Stimulated activated CD4-positive, alpha-beta T cell treated with anti-CD3 and anti-CD28 coated beads, TNF-alpha, amount 100 ng/mL, for 24 hours (primary cell): ENCODE measurements around the gene TRAF7.
"Not testable (repeated sequence)": the region's sequence is repeated elsewhere in the genome, so short reads cannot be mapped to it uniquely, and the experiment has no call there.

Experiments
- DNase-seq, 3 experiments: peaks; one replicate each; pipeline ENCODE4 v3.0.0-alpha.2; 2020; ENCODE audit warnings: low read depth in 3 of 3

TRAF7 gene

DNA sequence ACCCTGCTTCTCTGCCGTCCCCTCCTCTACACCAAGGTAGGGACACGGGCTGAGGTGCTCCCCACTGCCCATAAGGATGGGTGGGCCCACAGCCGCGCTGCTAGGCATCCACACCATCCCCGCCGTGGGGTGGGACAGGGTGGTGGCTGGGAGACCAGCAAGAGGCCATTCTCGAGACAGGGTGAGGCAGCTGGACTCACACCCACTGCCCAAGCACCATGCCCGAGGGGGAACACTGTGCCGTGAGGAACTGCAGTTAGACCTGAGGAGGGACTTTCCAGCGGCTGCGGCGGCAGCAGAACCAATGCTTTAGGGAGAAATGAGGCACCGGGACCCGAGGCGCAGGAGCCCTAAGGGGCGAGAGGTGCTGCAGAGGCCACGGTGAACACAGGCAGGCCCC, 33.2 kb upstream of the TRAF7 start:
- no peak for DNase-seq

DNA sequence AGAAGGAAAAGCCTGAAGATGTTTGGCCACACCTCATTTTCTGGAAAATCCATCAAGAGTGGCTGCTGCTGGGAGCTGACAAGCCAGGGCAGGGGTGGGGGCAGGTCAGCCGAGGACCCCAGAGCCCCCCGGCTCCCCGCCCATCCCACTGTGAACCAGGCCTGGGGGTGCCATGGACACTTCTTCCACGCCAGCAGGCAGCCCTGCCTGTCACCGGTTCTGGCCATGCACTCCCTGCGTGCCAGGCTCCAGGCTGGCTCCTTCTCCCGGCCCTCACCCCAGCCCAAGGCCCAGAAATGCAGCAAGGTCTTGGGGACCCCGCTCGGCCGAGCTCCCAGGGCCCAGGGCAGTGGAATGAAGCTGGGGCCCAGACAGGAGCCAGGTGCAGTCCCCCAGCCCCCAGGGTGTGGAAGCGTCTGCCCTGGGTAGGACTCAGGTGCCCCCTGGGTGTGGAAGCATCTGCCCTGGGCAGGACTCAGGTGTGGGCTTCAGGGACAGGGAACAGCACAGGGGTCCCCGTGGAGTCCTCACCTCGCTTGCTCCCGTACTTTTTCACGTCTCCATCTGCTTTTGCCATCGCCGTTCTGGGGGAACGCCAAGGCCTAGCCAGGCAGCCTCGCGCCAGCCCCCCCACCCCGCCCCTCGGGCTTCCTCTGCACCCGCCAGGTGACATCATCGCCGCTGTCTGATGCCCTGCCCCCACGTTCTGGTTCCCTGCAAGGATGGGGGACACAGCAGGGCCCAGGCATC, 32.5 kb upstream of the TRAF7 start:
- not testable (repeated sequence) for DNase-seq

DNA sequence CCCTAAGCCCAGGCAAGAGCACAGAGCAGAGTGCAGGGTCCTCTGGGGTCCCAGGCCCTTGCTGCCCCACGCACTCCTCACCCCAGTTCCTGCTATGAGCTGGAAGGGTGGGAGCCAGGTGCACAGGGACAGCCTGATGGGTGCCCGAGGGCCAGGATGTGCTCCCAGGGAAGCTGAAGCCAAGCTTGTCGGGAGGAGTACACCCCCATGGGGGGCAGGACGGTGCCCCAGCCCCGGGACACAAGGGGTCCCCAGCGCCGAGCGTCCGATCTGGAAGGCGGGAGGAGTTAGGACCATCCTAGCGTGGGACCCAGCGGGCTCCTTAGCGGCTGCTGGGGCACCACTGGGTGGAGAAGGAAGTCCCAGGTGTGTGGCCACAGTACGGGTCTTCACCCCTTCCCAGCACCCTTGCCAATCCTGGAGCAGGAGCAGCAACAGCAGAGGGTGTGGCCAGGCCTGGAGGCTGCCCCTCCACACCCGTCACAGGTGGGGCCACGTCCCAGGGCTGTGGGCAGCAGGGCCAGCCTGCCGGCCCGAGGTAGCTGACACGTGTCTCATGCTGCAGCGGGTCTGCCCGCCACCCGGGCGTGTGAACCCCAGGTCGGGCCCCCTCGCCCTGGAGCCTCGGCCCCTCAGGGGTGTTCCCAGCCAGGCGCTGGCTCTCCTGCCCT, 31.7 kb upstream of the TRAF7 start:
- DNase-seq = not testable (repeated sequence)

DNA sequence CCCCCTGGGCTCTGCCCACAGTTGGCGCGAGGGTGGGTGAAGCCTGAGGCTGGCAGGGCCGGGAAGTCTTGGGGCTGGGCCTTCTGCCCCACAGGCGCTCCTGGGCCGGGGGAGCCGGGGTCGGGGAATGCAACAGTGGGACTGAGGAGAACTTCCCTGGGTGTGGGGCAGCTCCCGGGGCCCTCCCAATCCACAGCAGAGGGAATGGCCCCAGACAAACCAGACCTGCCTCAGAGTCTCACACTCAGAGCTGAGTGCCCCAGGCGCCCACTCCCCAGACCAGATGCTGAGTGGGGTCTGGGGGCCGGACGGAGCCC, 31.2 kb upstream of the TRAF7 start:
- DNase-seq = not testable (repeated sequence)

DNA sequence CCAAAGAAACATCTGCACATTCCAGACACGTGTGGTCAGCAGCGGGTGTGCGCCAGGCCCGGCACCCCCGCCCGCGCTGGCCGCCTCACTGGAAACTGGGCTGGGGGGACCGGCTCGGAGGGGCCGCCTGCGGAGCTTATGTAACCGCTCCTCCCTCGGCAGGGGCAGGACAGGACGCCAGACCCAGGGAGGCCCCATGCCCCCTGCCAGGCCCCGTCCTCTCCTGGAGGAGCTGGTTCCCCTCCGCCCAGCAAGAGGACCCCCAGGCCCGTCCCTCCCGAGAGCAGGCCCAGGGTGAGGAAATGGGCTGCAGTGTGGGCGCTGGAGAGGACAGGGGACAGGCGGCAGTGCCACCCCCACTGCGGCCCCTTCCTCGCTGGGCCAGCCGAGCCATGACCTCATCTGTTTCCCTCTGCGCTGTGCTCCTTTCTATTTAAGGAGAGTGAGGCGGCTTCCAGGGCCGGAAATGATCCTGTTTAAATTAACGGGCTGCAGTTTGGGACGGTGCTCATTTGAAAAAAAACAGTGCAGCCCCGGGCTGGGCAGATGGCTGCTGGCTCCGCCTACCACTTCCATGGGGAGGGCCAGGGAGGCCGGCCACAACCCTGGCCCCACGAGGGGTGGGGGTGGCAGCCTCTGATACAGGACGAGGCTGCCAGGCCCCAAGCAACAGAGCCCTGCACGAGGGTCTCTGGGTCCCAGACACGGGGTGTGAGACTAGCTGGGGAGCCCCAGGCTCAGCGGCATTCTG, 30.7 kb upstream of the TRAF7 start:
- DNase-seq = not testable (repeated sequence)

DNA sequence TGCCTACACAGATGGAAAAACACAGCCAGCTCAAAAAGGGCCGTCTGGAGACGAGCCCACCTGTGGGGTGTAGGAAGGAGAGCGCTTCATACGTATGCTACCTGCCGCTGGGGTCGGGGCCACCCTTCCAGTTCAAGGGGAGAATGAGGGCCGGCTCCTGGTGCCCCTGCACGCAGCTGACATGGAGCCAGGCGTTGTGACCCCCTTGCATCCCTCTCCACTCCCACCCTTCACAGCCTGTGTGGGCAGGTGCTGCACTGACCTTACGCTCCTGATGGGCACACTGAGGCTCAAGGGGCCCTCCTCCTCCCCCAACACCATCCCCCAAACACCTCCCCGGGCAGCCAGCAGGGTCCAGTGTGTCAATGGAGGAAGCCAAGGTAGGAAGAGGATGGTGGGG, 30.0 kb upstream of the TRAF7 start:
- DNase-seq = not testable (repeated sequence)

DNA sequence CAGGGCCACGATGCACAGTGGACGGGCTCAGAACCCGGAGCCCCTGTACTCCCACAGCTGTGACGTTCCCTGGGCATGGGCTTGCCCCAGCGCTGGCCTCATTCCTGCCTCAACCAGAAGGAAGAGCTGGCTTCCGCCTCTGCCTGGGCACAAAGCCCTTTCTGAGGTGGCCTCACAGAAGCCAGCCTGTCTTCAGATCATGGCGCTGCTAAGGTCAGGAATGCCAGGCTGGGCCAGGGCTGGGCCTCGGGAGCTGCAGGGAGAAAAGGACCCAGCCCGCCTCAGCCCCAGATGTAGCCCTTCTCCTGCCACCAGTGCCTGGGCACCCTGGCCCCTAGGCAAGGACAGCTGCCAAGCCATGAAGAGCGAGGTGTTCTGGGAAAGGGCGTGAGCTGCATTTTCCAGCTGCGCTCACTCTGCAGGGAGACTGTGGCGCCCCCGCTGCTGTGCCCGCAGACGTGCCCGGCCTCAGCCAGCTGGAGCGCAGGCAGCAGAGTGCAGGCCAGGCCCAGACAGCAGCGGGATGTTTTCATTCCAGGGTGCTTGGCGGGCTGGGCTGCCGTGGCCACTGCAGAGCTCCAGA, 29.3 kb upstream of the TRAF7 start:
- DNase-seq = not testable (repeated sequence)

DNA sequence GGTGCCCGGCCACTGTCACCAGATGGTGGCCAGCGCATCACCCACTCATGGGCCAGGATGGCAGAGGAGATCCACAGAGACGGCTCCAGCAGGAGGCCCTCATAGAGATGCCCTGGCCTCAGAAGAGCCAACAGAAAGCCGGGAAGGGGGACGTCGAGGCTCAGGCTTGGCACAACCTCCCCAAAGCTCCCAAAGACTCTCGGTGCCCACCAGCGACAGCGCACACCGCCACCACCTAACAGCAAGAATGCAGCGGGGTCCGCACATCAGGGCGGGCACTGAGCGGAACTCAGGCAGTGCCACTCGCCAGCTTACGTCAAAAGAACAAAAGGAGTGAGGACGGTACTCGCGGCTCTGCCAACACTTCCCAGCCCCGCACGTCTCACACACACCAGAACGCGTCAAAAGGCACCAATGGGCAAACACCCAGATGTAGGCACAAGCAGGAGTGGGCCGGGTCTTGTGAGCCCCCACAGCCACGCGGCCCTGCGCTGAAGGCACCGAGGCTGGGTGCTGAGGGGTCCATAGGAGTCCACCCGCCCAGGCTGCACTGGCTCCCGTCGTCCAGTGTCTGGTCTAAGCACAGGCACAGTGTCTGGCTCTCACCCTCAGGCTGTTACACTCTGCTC, 28.5 kb upstream of the TRAF7 start:
- DNase-seq = not testable (repeated sequence)

DNA sequence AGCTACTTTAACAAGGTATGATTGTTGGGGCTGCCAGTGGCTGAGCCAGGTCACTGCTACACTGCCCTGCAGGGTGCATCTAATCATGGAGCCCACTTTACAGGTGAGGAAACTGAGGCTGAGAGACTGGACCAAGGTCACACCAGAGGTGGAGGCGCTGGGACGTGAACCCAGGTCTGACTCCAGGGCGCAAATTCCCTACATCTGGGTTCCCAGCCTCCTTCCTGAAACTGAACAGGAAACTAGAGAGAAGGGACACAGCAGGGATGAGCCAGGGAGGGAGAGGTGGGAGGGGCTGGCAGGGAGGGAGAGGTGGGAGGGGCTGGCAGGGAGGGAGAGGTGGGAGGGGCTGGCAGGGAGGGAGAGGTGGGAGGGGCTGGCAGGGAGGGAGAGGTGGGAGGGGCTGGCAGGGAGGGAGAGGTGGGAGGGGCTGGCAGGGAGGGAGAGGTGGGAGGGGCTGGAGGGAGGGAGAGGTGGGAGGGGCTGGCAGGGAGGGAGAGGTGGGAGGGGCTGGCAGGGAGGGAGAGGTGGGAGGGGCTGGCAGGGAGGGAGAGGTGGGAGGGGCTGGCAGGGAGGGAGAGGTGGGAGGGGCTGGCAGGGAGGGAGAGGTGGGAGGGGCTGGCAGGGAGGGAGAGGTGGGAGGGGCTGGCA, 27.8 kb upstream of the TRAF7 start:
- DNase-seq = peak in 1 of 3 experiments; percentile 39

DNA sequence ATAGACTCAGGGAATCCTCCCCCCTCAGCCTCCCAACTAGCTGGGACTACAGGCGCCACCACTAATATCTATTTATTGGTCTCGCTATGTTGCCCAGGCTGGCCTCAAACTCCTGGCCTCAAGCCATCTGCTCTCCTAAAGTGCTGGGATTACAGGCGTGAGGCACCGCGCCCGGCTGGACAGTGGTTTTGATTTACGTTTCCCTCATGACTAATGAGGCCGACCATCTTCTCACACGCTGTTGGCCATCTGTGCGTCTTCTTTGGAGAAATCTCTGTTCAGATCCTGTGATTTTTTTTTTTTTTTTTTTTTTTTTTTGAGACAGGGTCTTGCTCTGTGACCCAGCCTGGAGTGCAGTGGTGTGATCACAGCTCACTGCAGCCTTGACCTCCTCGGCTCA, 26.3 kb upstream of the TRAF7 start:
- DNase-seq = not testable (repeated sequence)

DNA sequence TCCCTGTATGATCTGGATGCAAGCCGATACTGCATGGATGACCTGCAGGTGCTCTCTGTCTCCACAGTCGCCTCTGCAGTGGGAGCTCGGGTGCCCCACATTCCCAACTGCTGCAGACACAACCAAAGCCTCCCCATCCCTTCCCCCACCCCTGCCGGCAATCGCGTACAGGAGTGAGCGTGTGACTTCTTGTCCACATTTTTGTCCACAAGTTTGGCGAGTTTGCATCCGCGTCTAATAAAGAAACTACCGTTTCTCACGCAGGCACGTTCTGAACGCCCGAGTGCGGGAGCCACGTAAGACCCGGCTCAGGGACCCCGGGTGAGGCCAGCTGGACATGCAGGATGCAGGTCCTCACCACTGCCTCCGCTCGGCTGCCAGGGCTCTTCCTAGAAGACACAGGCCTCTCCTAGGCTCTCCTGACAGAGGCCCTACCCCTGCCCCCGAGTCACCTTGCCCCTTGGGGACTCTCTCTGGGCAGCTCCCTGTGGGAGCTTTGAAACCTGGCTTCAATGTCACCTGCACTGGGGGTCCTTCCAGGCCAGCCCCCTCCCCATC, 25.6 kb upstream of the TRAF7 start:
- DNase-seq = not testable (repeated sequence)

DNA sequence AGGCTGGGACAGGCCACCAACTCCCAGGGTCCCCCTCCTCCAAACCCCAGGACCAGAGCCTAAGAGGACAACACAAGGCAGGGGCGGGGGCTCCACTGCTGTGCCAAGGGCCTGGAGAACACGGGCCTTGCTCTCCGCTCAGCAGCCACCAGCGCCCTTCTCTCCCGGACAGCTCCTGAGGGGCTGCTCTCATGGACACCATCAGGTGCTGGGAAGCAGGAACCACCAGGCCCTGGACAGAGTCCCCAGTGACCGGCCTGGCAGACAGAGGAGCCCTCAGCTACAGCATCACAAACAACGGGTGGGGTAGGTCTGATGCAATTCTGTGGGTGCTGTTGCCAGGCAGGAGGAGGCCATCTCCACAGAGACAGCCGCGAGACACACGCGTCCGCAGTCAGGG, 21.8 kb upstream of the TRAF7 start:
- DNase-seq = not testable (repeated sequence)

DNA sequence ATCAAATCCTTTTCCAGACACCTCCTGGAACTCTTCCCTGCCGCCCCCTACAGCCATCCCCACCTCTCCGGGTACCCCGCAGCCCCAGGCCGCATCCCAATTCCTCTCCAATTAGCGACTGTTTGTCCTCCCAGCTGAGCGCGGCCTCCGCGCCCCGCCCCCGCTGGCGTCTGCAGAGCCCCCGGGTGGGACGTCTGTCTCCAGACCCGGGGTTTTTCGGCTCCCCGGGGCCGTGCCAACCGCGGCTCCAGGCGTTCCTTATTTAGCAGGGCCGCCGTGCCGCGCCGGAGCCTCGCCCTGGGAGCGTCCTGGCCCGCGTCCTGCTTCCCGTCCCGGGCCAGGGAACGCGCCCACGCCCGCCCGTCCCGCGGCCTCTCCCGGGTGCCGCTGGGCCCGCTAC, 20.5 kb upstream of the TRAF7 start:
- not testable (repeated sequence) for DNase-seq

DNA sequence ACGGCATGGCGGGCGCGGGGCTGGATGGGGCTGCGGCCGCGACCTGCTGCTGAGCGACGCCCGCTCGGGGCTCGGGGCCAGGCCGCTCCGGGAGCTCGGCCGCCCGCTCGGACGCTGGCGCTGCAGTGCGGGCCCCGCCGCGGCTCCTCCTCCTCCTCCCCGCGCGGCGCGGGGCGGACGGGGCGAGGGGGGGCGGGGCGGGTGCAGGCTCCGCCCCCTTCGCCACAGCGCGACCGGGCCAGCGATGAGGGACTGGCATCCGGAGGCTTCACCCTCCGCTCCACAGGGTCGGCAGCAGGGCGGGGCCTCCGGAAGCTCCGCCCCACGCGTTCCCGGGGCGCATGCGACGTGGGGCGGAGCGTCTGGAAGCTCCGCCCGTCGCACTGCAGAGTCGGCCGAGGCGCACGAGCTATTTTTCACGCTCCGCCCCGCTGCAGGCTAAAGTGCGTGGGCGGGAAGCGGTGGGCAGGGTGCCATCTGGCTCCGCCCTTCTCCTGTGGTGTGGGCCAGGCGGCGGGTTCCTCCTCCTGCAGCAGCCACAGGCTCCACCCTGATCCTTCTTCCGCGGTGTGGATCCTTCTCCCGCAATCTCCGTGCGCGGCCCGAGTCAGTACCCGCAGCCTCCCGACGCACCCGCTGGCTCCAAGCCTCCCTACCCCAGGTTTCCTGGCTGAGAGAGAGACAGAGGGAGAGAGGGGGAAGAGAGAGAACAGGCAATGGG, 19.7 kb upstream of the TRAF7 start, which contains the start of gene PKD1:
Gene PKD1 (minus strand): TSS at position 129 of the 721 bp plus-strand sequence. CDS start 209 bp downstream, outside the sequence.
- DNase-seq = peak; percentile 96 to 99 (median 99)

DNA sequence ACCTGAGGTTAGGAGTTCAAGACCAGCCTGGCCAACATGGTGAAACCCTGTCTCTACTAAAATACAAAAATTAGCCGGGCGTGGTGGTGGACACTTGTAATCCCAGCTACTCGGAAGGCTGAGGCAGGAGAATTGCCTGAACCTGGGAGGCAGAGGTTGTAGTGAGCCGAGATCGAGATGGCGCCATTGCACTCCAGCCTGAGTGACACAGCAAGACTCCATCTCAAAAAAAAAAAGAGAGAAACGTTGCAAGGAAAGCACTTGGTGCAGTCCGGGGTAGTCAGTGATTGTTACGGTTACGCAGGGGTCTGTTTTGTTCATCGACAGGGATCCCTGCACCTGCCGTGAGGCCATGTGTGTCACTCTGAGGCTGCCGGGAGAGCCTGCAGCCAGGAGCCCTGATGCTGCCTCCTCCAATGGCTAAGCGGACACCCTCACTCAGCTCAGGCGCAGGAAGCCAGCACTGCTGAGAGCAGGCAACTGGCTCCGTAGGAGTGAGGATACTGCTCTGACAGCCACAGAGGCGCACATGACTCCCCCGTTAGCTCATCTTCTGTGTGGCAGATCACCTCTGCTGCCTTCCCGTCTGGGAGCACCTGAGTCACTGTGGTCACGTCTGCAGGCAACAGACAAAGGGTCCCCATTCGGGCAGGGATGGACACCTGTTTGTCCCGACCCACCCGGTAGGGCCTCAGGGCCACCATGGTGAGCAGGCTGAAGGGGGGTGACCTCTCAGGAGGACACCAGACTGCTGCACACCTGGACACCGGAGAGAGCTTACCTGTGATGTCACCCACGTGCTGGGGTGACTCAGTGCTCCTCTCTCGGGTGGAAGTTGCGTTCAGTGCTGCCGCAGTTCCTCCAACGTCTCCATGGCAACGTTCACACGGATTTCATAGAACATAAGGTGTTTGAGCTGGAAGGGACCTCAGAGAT, 12.4 kb upstream of the TRAF7 start:
- no peak for DNase-seq

DNA sequence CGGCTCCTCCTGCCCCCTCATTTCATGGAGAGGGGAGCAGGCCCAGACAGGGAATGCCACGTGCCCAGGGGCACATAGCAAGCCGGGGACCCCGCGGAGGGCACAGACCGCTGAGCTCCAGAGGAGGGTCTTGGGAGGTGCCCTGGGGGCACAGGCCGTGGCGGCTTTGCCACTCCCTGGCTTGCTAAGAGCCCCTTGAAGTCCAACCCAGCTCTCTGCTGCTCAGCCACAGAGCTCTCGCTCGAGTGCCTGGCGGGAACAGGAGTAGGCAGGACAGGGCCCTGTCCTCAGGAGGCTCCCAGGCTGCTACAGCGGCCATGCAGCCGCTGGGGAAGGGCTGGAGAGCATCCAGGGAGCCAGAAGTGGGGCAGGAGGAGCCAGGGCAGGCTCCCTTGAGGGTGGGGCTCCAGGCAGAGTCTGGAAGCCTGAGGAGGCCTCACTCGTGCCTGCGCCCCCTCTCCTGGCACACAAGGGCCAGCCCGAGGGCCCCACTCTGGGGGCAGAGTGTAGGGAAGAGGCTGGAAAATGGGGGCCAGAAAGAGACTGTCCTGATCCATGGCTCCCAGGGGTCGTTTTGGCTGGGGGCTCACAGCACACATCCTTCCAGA, 11.6 kb upstream of the TRAF7 start:
- DNase-seq = no peak

DNA sequence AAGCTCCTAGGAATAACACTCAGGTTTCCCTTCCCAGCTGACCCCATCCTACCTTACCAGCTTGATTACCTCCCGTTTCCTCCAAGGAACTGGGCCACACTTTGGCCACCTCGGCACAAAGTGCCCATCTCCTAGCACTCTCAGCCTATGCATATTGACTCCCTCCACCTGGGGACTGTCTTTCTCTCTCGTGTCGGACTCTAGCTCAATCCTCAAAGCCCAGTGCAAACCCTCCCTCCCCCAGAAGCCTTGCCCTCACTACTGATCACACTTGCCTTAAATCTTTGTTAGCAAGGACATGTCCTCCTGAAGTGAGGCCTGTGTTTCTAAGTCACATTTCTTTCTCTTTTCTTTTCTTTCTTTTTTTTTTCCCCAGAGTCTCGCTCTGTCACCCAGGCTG, 9.7 kb upstream of the TRAF7 start:
- DNase-seq = no peak

DNA sequence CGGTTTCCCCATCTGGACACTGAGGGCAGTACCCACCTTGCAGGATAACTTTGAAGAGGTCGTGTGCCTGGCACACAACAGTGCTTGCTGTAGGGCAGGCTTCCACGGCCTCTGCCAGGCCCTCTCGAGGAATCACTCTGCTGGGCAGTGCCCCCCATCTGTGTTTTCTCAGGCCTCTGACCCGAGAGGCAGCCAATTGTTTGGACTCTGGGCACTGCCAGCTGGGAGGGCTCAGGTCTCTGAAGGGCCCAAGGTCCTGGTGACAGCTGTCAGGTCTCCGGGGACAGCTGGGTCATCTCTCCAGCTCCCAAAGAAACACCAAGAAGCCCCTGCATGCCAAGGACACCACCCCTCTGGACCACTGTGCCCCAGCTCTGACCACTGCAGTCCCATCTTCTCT, 8.2 kb upstream of the TRAF7 start:
- DNase-seq = no peak
